Endothelial cell of umbilical vein (primary cell): ENCODE results near the gene FSD1L.

Experiments
- CTCF ChIP-seq, 2 donors: IDR thresholded peaks; 1 replicate in 1 of 2; 2 replicates in 1 of 2; pipeline ENCODE4 v1.5.1; 2011; ENCODE audit warnings: low read length in 2 of 2, mild to moderate bottlenecking in 2 of 2, moderate library complexity in 2 of 2, control low read depth in 1 of 2, inconsistent platforms in 1 of 2, low read depth in 1 of 2; ENCODE audit not compliant: insufficient read depth in 1 of 2; ENCODE audit errors: extremely low read depth in 1 of 2
- EZH2 ChIP-seq: IDR thresholded peaks from 2 replicates; pipeline ENCODE4 v1.6.1; 2012; ENCODE audit warnings: borderline replicate concordance, low read depth, mild to moderate bottlenecking, moderate library complexity, low read length, inconsistent platforms; ENCODE audit not compliant: severe bottlenecking
- FOS ChIP-seq: IDR thresholded peaks from 2 replicates; pipeline ENCODE4 v1.6.1; 2011; ENCODE audit warnings: mild to moderate bottlenecking, low read length, moderate library complexity, borderline replicate concordance; ENCODE audit not compliant: insufficient read depth
- JUN ChIP-seq: IDR thresholded peaks from 2 replicates; pipeline ENCODE4 v1.6.1; 2011; ENCODE audit warnings: borderline replicate concordance, low read depth; ENCODE audit not compliant: insufficient read length, insufficient read depth
- MAX ChIP-seq: IDR thresholded peaks from 2 replicates; pipeline ENCODE4 v1.6.1; 2011; ENCODE audit not compliant: insufficient read depth, insufficient read length
- MYC ChIP-seq: IDR thresholded peaks from one replicate; pipeline ENCODE4 v1.6.1; 2011; ENCODE audit warnings: mild to moderate bottlenecking, low read depth, low read length
- POLR2A ChIP-seq: IDR thresholded peaks from 2 replicates; pipeline ENCODE4 v1.6.1; 2012; ENCODE audit warnings: low read depth, mild to moderate bottlenecking, control low read depth, low read length
- POLR2AphosphoS5 ChIP-seq: IDR thresholded peaks from 2 replicates; pipeline ENCODE4 v1.6.1; 2012; ENCODE audit warnings: low read depth, mild to moderate bottlenecking, control low read depth, low read length, moderate library complexity; ENCODE audit not compliant: insufficient read depth

- TF ChIP-seq CTCF (IDR thresholded peaks at IDR 0.05; ENCODE audit: extremely low read depth in 1 of 2, insufficient read depth in 1 of 2, low read depth in 1 of 2, low read length in 2 of 2) (no peak), POLR2A (no peak), POLR2AphosphoS5 (no peak), JUN (no peak), MAX (no peak), EZH2 (no peak), MYC (no peak), FOS (no peak)
These were observed 4.7 kb upstream of the FSD1L start for GRCh38 chr9:105443121-105443520.
